DOHH2 (cell line): ENCODE data around the gene RALGDS.

ENCODE experiments used
- EZH2phosphoT487 ChIP-seq: fragments of 200-600 bp; sonication (generic); IDR thresholded peaks from 2 replicates; pipeline ENCODE4 v1.6.1; 2017; ENCODE audit warnings: borderline replicate concordance, mild to moderate bottlenecking, antibody characterized with exemption, low read length, moderate library complexity, mixed read lengths
- TF ChIP-seq, protein P1 (sequence below): fragments of 200-600 bp; sonication (generic); IDR thresholded peaks from one replicate; pipeline ENCODE4 v1.5.1; 2014; ENCODE audit warnings: antibody characterized with exemption, mild to moderate bottlenecking, low read depth, low read length; ENCODE audit not compliant: poor library complexity, severe bottlenecking

DNA sequence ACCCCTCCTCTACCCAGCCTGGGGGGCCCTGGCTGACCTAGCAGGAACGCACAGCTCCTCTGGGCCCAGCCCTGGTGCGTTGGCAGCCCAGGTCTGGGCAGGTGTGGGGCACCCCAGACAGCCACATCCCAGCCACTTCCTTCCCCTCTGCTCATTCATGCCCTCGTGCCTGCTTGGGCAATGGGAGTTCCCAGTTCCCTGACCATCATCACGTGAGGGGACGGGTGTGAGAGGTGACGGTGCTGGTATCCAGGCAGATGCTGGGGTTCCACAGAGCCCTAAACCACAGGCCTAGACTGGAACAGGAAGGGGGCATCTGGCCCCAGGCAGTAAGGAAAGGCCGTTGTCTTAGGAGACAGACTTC, 8.4 kb downstream of the RALGDS start:
- TF ChIP-seq, protein P1, sequence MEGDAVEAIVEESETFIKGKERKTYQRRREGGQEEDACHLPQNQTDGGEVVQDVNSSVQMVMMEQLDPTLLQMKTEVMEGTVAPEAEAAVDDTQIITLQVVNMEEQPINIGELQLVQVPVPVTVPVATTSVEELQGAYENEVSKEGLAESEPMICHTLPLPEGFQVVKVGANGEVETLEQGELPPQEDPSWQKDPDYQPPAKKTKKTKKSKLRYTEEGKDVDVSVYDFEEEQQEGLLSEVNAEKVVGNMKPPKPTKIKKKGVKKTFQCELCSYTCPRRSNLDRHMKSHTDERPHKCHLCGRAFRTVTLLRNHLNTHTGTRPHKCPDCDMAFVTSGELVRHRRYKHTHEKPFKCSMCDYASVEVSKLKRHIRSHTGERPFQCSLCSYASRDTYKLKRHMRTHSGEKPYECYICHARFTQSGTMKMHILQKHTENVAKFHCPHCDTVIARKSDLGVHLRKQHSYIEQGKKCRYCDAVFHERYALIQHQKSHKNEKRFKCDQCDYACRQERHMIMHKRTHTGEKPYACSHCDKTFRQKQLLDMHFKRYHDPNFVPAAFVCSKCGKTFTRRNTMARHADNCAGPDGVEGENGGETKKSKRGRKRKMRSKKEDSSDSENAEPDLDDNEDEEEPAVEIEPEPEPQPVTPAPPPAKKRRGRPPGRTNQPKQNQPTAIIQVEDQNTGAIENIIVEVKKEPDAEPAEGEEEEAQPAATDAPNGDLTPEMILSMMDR, result no peak
- no peak for TF ChIP-seq EZH2phosphoT487
